GM12865 (cell line): ENCODE data around the gene TRIM65.

Source experiments
- DNase-seq: peaks from one replicate; pipeline ENCODE4 v3.0.0; 2010; ENCODE audit warnings: low read depth
- H3K4me3 ChIP-seq: 2 replicates; pipeline ENCODE4 v1.5.1; 2011; ENCODE audit warnings: mild to moderate bottlenecking, low read depth, low read length, control low read depth
- CTCF ChIP-seq: IDR thresholded peaks from 2 replicates; pipeline ENCODE4 v1.5.1; 2011; ENCODE audit warnings: low read length, control low read depth, low read depth, inconsistent platforms; ENCODE audit not compliant: insufficient read depth; ENCODE audit errors: missing control alignments

Gene TRIM65

GRCh38 chr17:75880266-75880665 lies 16.5 kb downstream of the TRIM65 start:
- DNase-seq, result no peak
- no peak for TF ChIP-seq CTCF
- no peak overlapping the region for H3K4me3 ChIP-seq

GRCh38 chr17:75878174-75878998 lies 18.4 kb downstream of the TRIM65 start, which contains the start of gene TRIM47:
Gene TRIM47, minus strand, starts transcription at chr17:75878581. Its CDS starts 33 bp downstream, at chr17:75878548.
- no peak for DNase-seq
- peak within 1 kb of the TSS; percentile 25 for H3K4me3 ChIP-seq
- TF ChIP-seq CTCF, result no peak

- peak overlapping the region; percentile 25 for H3K4me3 ChIP-seq
- TF ChIP-seq CTCF, result peak; percentile 61
- peak; percentile 78 for DNase-seq
Measured at GRCh38 chr17:75877752-75878173, 19.0 kb downstream of the TRIM65 start.

GRCh38 chr17:75876938-75877751 lies 19.6 kb downstream of the TRIM65 start:
- DNase-seq, result no peak
- H3K4me3 ChIP-seq, result peak overlapping the region; percentile 25
- TF ChIP-seq CTCF, result no peak

GRCh38 chr17:75876190-75876937 lies 20.4 kb downstream of the TRIM65 start:
- TF ChIP-seq CTCF, result peak; percentile 7
- H3K4me3 ChIP-seq, result no peak overlapping the region
- peak; percentile 69 for DNase-seq

- TF ChIP-seq CTCF, result no peak
- no peak for DNase-seq
- H3K4me3 ChIP-seq, result no peak overlapping the region
Measured at GRCh38 chr17:75875940-75876189, 20.9 kb downstream of the TRIM65 start.
